ENCODE results near the gene PGPEP1.

DNA sequence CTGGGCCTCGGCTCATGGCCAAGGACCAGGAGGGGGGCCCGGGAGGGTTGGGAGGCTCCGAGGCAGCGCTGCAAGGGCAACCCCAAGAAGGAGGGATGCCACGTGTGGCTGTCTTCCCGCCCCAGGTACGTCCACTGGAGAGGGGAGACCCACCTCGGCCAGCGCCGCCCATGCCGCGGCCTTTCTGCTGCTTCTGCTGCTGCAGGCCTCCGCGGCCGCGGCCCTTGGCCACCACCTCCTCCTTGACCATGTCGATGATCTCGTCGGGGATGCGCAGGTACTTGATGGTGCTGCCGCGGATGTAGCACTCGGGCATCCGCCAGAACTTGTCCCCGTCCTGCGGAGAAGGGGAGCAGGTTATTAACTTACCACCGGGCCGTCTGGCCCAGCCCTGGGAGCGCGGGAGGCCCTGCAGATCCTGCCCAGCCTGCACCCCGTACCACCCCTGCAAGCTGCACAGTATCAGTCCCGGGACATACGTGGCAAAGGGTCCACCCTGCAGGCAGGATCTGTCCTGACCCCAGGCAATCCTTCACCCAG is 30.8 kb upstream of the PGPEP1 start:
- no peak for TF ChIP-seq CTCF (conservative IDR thresholded peaks at IDR 0.05 in 1 of 2, IDR thresholded peaks at IDR 0.05 in 1 of 2; ENCODE audit: extremely low read depth in 1 of 2, insufficient read depth in 1 of 2, low read depth in 1 of 2, low read length in 2 of 2)
- no peak for TF ChIP-seq EZH2 (IDR thresholded peaks at IDR 0.05; ENCODE audit: borderline replicate concordance, low read length)

Data from mammary epithelial cell (primary cell).